HG02943 (cell line): Measurements from ENCODE around the gene SNCG.
"Not testable (repeated sequence)": the region's sequence is repeated elsewhere in the genome, so short reads cannot be mapped to it uniquely, and the experiment has no call there.

Source experiments
- ATAC-seq: cut with Tn5 transposase; IDR thresholded peaks from one replicate; pipeline ENCODE4 v1.9.1; 2021; ENCODE audit warnings: mild to moderate bottlenecking, low read depth, moderate library complexity; ENCODE audit not compliant: unreplicated experiment

Gene SNCG

GRCh38 chr10:86958116-86958900 is at the start of gene SNCG:
TSS of gene SNCG (plus strand) at chr10:86958599. CDS start at chr10:86958698, 99 bp downstream.
- no peak for ATAC-seq

GRCh38 chr10:86914734-86915133 is 43.7 kb upstream of the SNCG start:
- ATAC-seq, result no peak

- no peak for ATAC-seq
Observed at GRCh38 chr10:86918022-86918471, 40.4 kb upstream of the SNCG start.

- no peak for ATAC-seq
Observed at GRCh38 chr10:86922553-86922961, 35.8 kb upstream of the SNCG start.

GRCh38 chr10:86929468-86930380 is 28.7 kb upstream of the SNCG start:
- no peak for ATAC-seq

GRCh38 chr10:86931872-86932271 is 26.5 kb upstream of the SNCG start:
- ATAC-seq, result no peak

GRCh38 chr10:86932674-86933073 is 25.7 kb upstream of the SNCG start:
- ATAC-seq, result no peak

- ATAC-seq, result not testable (repeated sequence)
Observed at GRCh38 chr10:86934162-86934711, 24.2 kb upstream of the SNCG start.

- no peak for ATAC-seq
Observed at GRCh38 chr10:86936661-86937501, 21.5 kb upstream of the SNCG start.

GRCh38 chr10:86937502-86938154 is 20.8 kb upstream of the SNCG start:
- no peak for ATAC-seq

GRCh38 chr10:86938260-86938659 is 20.1 kb upstream of the SNCG start:
- no peak for ATAC-seq

GRCh38 chr10:86940076-86940475 is 18.3 kb upstream of the SNCG start:
- not testable (repeated sequence) for ATAC-seq

- no peak for ATAC-seq
Observed at GRCh38 chr10:86940677-86941076, 17.7 kb upstream of the SNCG start.

GRCh38 chr10:86941426-86941825 is 17.0 kb upstream of the SNCG start:
- ATAC-seq, result no peak

GRCh38 chr10:86941991-86942421 is 16.4 kb upstream of the SNCG start:
- ATAC-seq, result no peak

- ATAC-seq, result no peak
Observed at GRCh38 chr10:86942441-86943315, 15.7 kb upstream of the SNCG start.

GRCh38 chr10:86943316-86944030 is 14.9 kb upstream of the SNCG start:
- ATAC-seq, result no peak

- ATAC-seq, result no peak
Observed at GRCh38 chr10:86944031-86944419, 14.4 kb upstream of the SNCG start.
